HCT116 (cell line): ENCODE measurements around the gene FNIP2. TPM values are rescaled to one million over a fixed set of nuclear protein-coding genes. Genes with fewer than 3 reads are reported as not detected.

ENCODE experiments used
- ATAC-seq: fragments of 200-7000 bp; cut with Tn5 transposase; 2 replicates; pipeline ENCODE4 v1.9.1; 2020; ENCODE audit warnings: mild to moderate bottlenecking, moderate library complexity
- BruUV-seq: library from RNA; stranded (reverse); fragments of 400-500 nt; replicated peaks from 2 replicates; lab custom pipeline; 2021; lab: Mats Ljungman, UMichigan
- CTCF ChIA-PET: fragments of 300-600 bp; sonication (Branson Sonifier 250); formaldehyde crosslinking; loops from one replicate; lab custom pipeline; 2021; ENCODE audit warnings: antibody characterized with exemption; lab: Charles Lee
- POLR2A ChIA-PET: fragments of 300-600, 350-600 bp; sonication (Branson Sonifier 250); formaldehyde crosslinking; loops from one replicate; lab custom pipeline; 2021; ENCODE audit warnings: antibody characterized with exemption; lab: Charles Lee
- RAD21 ChIA-PET, 2 experiments: fragments of 300-600 bp; sonication (Branson Sonifier 250); formaldehyde crosslinking; loops; one replicate each; lab custom pipeline; 2023; ENCODE audit warnings: low total read pairs in 2 of 2; ENCODE audit not compliant: uncharacterized antibody in 2 of 2, unreplicated experiment in 2 of 2, low non-redundant PET in 1 of 2; lab: Charles Lee
- DNase-seq: peaks from one replicate; pipeline ENCODE4 v3.0.0-alpha.2; 2010; ENCODE audit warnings: low read depth, low spot score
- H2AFZ ChIP-seq: fragments of 200-600 bp; shearing (Covaris generic), sonication (generic); 2 replicates; pipeline ENCODE4 v1.6.1; 2017; ENCODE audit warnings: low read depth, mixed run types, mixed read lengths, antibody characterized with exemption, low read length; ENCODE audit not compliant: poor library complexity, severe bottlenecking
- H3K27ac ChIP-seq: 2 replicates; pipeline ENCODE4 v1.5.1; 2012; ENCODE audit warnings: low read depth, low read length
- H3K27me3 ChIP-seq: fragments of 200-600 bp; sonication (generic); 2 replicates; pipeline ENCODE4 v1.6.1; 2016; ENCODE audit warnings: mixed run types, low read length, mixed read lengths; ENCODE audit not compliant: insufficient read depth
- H3K36me3 ChIP-seq, 2 experiments: fragments of 200-500 bp in 1 of 2; fragments of 200-600 bp in 1 of 2; sonication (Bioruptor generic) in 1 of 2; sonication (generic) in 1 of 2; 2 replicates each; pipeline versions ENCODE4 v1.5.1 to v1.6.1; 2014 to 2016; ENCODE audit warnings: low read length in 2 of 2, inconsistent platforms in 1 of 2, mixed read lengths in 1 of 2, mixed run types in 1 of 2; ENCODE audit not compliant: insufficient read depth in 2 of 2, control insufficient read depth in 1 of 2
- H3K4me1 ChIP-seq, 2 experiments: fragments of 200-600 bp in 1 of 2; sonication (generic) in 1 of 2; 2 replicates each; pipeline versions ENCODE4 v1.5.1 to v1.6.1; 2012 to 2017; ENCODE audit warnings: low read length in 2 of 2, inconsistent platforms in 1 of 2, mild to moderate bottlenecking in 1 of 2, mixed read lengths in 1 of 2, mixed run types in 1 of 2, moderate library complexity in 1 of 2; ENCODE audit not compliant: insufficient read depth in 2 of 2, control insufficient read depth in 1 of 2
- H3K4me2 ChIP-seq: fragments of 200-600 bp; sonication (generic); 2 replicates; pipeline ENCODE4 v1.6.1; 2017; ENCODE audit warnings: mixed run types, low read length, mixed read lengths
- H3K4me3 ChIP-seq, 2 experiments: fragments of 200-600 bp in 1 of 2; sonication (generic) in 1 of 2; replicated peaks in 1 of 2; 2 replicates each; pipeline ENCODE4 v1.5.1; 2011 to 2016; ENCODE audit warnings: low read length in 2 of 2, control low read depth in 1 of 2, low read depth in 1 of 2, mild to moderate bottlenecking in 1 of 2, mixed read lengths in 1 of 2, mixed run types in 1 of 2
- H3K79me2 ChIP-seq: fragments of 200-600 bp; sonication (generic); 2 replicates; pipeline ENCODE4 v1.6.1; 2017; ENCODE audit warnings: mild to moderate bottlenecking, mixed run types, low read length, moderate library complexity, mixed read lengths; ENCODE audit not compliant: insufficient read depth
- H3K9ac ChIP-seq: fragments of 200-600 bp; sonication (generic); 2 replicates; pipeline ENCODE4 v1.6.1; 2016; ENCODE audit warnings: low read length, mixed read lengths
- H3K9me2 ChIP-seq: fragments of 200-600 bp; sonication (generic), shearing (Covaris generic); 2 replicates; pipeline ENCODE4 v1.6.1; 2017; ENCODE audit warnings: mixed run types, mild to moderate bottlenecking, moderate library complexity; ENCODE audit not compliant: insufficient read depth
- H3K9me3 ChIP-seq, 2 experiments: fragments of 200-500 bp in 1 of 2; fragments of 200-600 bp in 1 of 2; sonication (Bioruptor generic) in 1 of 2; sonication (generic) in 1 of 2; 2 replicates each; pipeline ENCODE4 v1.6.1; 2014 to 2017; ENCODE audit warnings: low read length in 2 of 2, mixed read lengths in 2 of 2, inconsistent platforms in 1 of 2, low read depth in 1 of 2, mild to moderate bottlenecking in 1 of 2, mixed run types in 1 of 2, moderate library complexity in 1 of 2; ENCODE audit not compliant: control insufficient read depth in 1 of 2, insufficient read depth in 1 of 2
- H4K20me1 ChIP-seq: fragments of 200-600 bp; sonication (generic), shearing (Covaris generic); 2 replicates; pipeline ENCODE4 v1.6.1; 2017; ENCODE audit warnings: mixed run types, mild to moderate bottlenecking, moderate library complexity; ENCODE audit not compliant: insufficient read depth
- CEBPB ChIP-seq: IDR thresholded peaks from 2 replicates; pipeline ENCODE4 v1.6.1; 2012; ENCODE audit warnings: low read depth
- EGR1 ChIP-seq: IDR thresholded peaks from 2 replicates; pipeline ENCODE4 v1.6.1; 2012; ENCODE audit warnings: low read depth
- ELF1 ChIP-seq: IDR thresholded peaks from 2 replicates; pipeline ENCODE4 v1.6.1; 2012; ENCODE audit warnings: low read depth, borderline replicate concordance
- JUND ChIP-seq: IDR thresholded peaks from 2 replicates; pipeline ENCODE4 v1.6.1; 2012
- POLR2A ChIP-seq: IDR thresholded peaks from 2 replicates; pipeline ENCODE4 v1.7.0; 2011; ENCODE audit warnings: borderline replicate concordance; ENCODE audit not compliant: insufficient read depth, insufficient read length; ENCODE audit errors: extremely low read depth
- POLR2AphosphoS5 ChIP-seq: IDR thresholded peaks from 2 replicates; pipeline ENCODE4 v1.6.1; 2011; ENCODE audit warnings: mild to moderate bottlenecking, low read depth, low read length, moderate library complexity
- SP1 ChIP-seq: IDR thresholded peaks from 2 replicates; pipeline ENCODE4 v1.6.1; 2012; ENCODE audit warnings: low read depth
- YY1 ChIP-seq: IDR thresholded peaks from 2 replicates; pipeline ENCODE4 v1.6.1; 2011; ENCODE audit warnings: low read length, low read depth, moderate library complexity, mild to moderate bottlenecking; ENCODE audit not compliant: insufficient replicate concordance; ENCODE audit errors: extremely low read depth
- ZBTB33 ChIP-seq: IDR thresholded peaks from 2 replicates; pipeline ENCODE4 v1.6.1; 2011; ENCODE audit warnings: mild to moderate bottlenecking, low read length, moderate library complexity; ENCODE audit not compliant: insufficient replicate concordance; ENCODE audit errors: extremely low read depth
- ZFX ChIP-seq: fragments of 450-650 bp; IDR thresholded peaks from 2 replicates; pipeline ENCODE4 v1.6.1; 2017
- ZNF274 ChIP-seq: fragments of 200-500 bp; sonication (Bioruptor generic); IDR thresholded peaks from 2 replicates; pipeline ENCODE4 v1.6.1; 2014; ENCODE audit warnings: mild to moderate bottlenecking, low read depth, low read length, inconsistent platforms
- intact Hi-C: fragments of 100-400 bp; cut with micrococcal nuclease; formaldehyde crosslinking; loops from 2 replicates; pipeline ENCODE4 v1.10.0; 2022
- total RNA-seq: library from RNA; stranded (reverse); gene quantifications from one replicate; pipeline ENCODE4 v1.2.1, GENCODE V29; 2021; ENCODE audit not compliant: unreplicated experiment

FNIP2 gene
- total RNA-seq, 1 experiment from 2014 or later: 4.8 TPM

DNA sequence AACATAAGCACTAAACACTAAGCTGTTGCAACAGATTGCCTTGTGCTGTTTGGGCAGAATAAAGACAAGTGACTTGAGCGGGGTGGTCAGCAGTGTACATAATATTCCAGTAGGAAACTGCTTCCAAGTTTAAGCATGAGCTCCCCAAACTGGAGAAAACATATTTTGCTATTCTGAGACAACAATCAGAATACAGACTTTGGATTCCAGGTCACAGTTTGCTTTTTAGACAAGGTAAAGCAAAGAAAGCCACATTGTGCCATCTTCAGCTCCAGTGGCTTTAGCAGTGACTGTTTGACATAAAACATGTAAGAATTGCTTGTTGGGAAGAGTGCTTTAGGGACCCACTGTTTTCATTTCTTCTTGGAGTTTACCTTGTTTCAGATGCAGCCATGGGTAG lies 136.0 kb downstream of the FNIP2 start:
- ATAC-seq (no peak), DNase-seq (no peak)
- H3K9me2 ChIP-seq: no peaks in the 10 kb centered on the region
- H3K36me3 ChIP-seq: no peaks in the 10 kb centered on the region
- BruUV-seq: no TSS peak
- ChIA-PET CTCF (no interaction called here), POLR2A (no interaction called here), RAD21 (no interaction called here)
- TF ChIP-seq YY1 (no peak), SP1 (no peak), JUND (no peak), EGR1 (no peak), ZFX (no peak), CEBPB (no peak), POLR2AphosphoS5 (no peak), ZBTB33 (no peak), ELF1 (no peak), ZNF274 (no peak), POLR2A (no peak)
- H3K79me2 ChIP-seq: no peaks in the 10 kb centered on the region
- no peaks in the 10 kb centered on the region for H3K27me3 ChIP-seq
- no peak overlapping the region for H3K9ac ChIP-seq
- H4K20me1 ChIP-seq: no peaks in the 10 kb centered on the region
- H3K4me2 ChIP-seq: no peak overlapping the region
- H3K27ac ChIP-seq: no peak overlapping the region
- intact Hi-C loops: no loop called here
- peaks cover 0 to 13% of the 10 kb centered on the region in 2 experiments; a peak in 3 of 4 replicates for H3K4me1 ChIP-seq
- H3K4me3 ChIP-seq: no peak overlapping the region
- H3K9me3 ChIP-seq: no peaks in the 10 kb centered on the region
- H2AFZ ChIP-seq: no peak overlapping the region
